HG03354 (cell line): ENCODE results near the gene DNM1L.

Experiments
- ATAC-seq: cut with Tn5 transposase; IDR thresholded peaks from one replicate; pipeline ENCODE4 v1.9.1; 2021; ENCODE audit warnings: mild to moderate bottlenecking; ENCODE audit not compliant: unreplicated experiment, poor library complexity, severe bottlenecking

The DNM1L gene

GRCh38 chr12:32754111-32754510 is 75.0 kb downstream of the DNM1L start:
- no peak for ATAC-seq

GRCh38 chr12:32755051-32755653 is 76.1 kb downstream of the DNM1L start:
- peak; percentile 76 for ATAC-seq

GRCh38 chr12:32755654-32756475 is 76.8 kb downstream of the DNM1L start, which contains the start of gene YARS2:
Gene YARS2, minus strand, starts transcription at chr12:32755897. Its CDS starts 23 bp downstream, at chr12:32755874.
- ATAC-seq = peak; percentile 88

- no peak for ATAC-seq
These were observed 77.5 kb downstream of the DNM1L start for GRCh38 chr12:32756476-32757066.

- ATAC-seq = no peak
These were observed 78.1 kb downstream of the DNM1L start for GRCh38 chr12:32757157-32757556.

GRCh38 chr12:32761716-32762115 is 82.6 kb downstream of the DNM1L start:
- ATAC-seq = peak; percentile 63

GRCh38 chr12:32765906-32766305 is 86.8 kb downstream of the DNM1L start:
- ATAC-seq = no peak

- no peak for ATAC-seq
These were observed 89.4 kb downstream of the DNM1L start for GRCh38 chr12:32768518-32768917.

- ATAC-seq = no peak
These were observed 91.0 kb downstream of the DNM1L start for GRCh38 chr12:32770141-32770540.

- ATAC-seq = no peak
These were observed 94.6 kb downstream of the DNM1L start for GRCh38 chr12:32773691-32774090.

- no peak for ATAC-seq
These were observed 97.2 kb downstream of the DNM1L start for GRCh38 chr12:32776258-32776657.

- no peak for ATAC-seq
These were observed 98.1 kb downstream of the DNM1L start for GRCh38 chr12:32777159-32777558.

GRCh38 chr12:32777691-32778175 is 98.6 kb downstream of the DNM1L start:
- ATAC-seq = no peak

- ATAC-seq = no peak
These were observed 101.0 kb downstream of the DNM1L start for GRCh38 chr12:32780071-32780470.

GRCh38 chr12:32783029-32783428 is 103.9 kb downstream of the DNM1L start:
- no peak for ATAC-seq

- no peak for ATAC-seq
These were observed 106.5 kb downstream of the DNM1L start for GRCh38 chr12:32785557-32785956.

- ATAC-seq = no peak
These were observed 109.3 kb downstream of the DNM1L start for GRCh38 chr12:32788405-32788804.

- ATAC-seq = no peak
These were observed 110.3 kb downstream of the DNM1L start for GRCh38 chr12:32789446-32789845.

- ATAC-seq = no peak
These were observed 110.8 kb downstream of the DNM1L start for GRCh38 chr12:32789916-32790315.

- ATAC-seq = no peak
These were observed 115.2 kb downstream of the DNM1L start for GRCh38 chr12:32794281-32794680.
